HCT116 (cell line): ENCODE results near the gene CHID1. TPM values are rescaled to one million over a fixed set of nuclear protein-coding genes. Genes with fewer than 3 reads are reported as not detected.

ENCODE experiments used
- ATAC-seq: fragments of 200-7000 bp; cut with Tn5 transposase; 2 replicates; pipeline ENCODE4 v1.9.1; 2020; ENCODE audit warnings: mild to moderate bottlenecking, moderate library complexity
- BruUV-seq: library from RNA; stranded (reverse); fragments of 400-500 nt; replicated peaks from 2 replicates; lab custom pipeline; 2021; lab: Mats Ljungman, UMichigan
- CTCF ChIA-PET: fragments of 300-600 bp; sonication (Branson Sonifier 250); formaldehyde crosslinking; loops from one replicate; lab custom pipeline; 2021; ENCODE audit warnings: antibody characterized with exemption; lab: Charles Lee
- POLR2A ChIA-PET: fragments of 300-600, 350-600 bp; sonication (Branson Sonifier 250); formaldehyde crosslinking; loops from one replicate; lab custom pipeline; 2021; ENCODE audit warnings: antibody characterized with exemption; lab: Charles Lee
- RAD21 ChIA-PET, 2 experiments: fragments of 300-600 bp; sonication (Branson Sonifier 250); formaldehyde crosslinking; loops; one replicate each; lab custom pipeline; 2023; ENCODE audit warnings: low total read pairs in 2 of 2; ENCODE audit not compliant: uncharacterized antibody in 2 of 2, unreplicated experiment in 2 of 2, low non-redundant PET in 1 of 2; lab: Charles Lee
- DNase-seq: peaks from one replicate; pipeline ENCODE4 v3.0.0-alpha.2; 2010; ENCODE audit warnings: low read depth, low spot score
- H2AFZ ChIP-seq: fragments of 200-600 bp; shearing (Covaris generic), sonication (generic); 2 replicates; pipeline ENCODE4 v1.6.1; 2017; ENCODE audit warnings: low read depth, mixed run types, mixed read lengths, antibody characterized with exemption, low read length; ENCODE audit not compliant: poor library complexity, severe bottlenecking
- H3K27ac ChIP-seq: 2 replicates; pipeline ENCODE4 v1.5.1; 2012; ENCODE audit warnings: low read depth, low read length
- H3K27me3 ChIP-seq: fragments of 200-600 bp; sonication (generic); 2 replicates; pipeline ENCODE4 v1.6.1; 2016; ENCODE audit warnings: mixed run types, low read length, mixed read lengths; ENCODE audit not compliant: insufficient read depth
- H3K36me3 ChIP-seq, 2 experiments: fragments of 200-500 bp in 1 of 2; fragments of 200-600 bp in 1 of 2; sonication (Bioruptor generic) in 1 of 2; sonication (generic) in 1 of 2; 2 replicates each; pipeline versions ENCODE4 v1.5.1 to v1.6.1; 2014 to 2016; ENCODE audit warnings: low read length in 2 of 2, inconsistent platforms in 1 of 2, mixed read lengths in 1 of 2, mixed run types in 1 of 2; ENCODE audit not compliant: insufficient read depth in 2 of 2, control insufficient read depth in 1 of 2
- H3K4me1 ChIP-seq, 2 experiments: fragments of 200-600 bp in 1 of 2; sonication (generic) in 1 of 2; 2 replicates each; pipeline versions ENCODE4 v1.5.1 to v1.6.1; 2012 to 2017; ENCODE audit warnings: low read length in 2 of 2, inconsistent platforms in 1 of 2, mild to moderate bottlenecking in 1 of 2, mixed read lengths in 1 of 2, mixed run types in 1 of 2, moderate library complexity in 1 of 2; ENCODE audit not compliant: insufficient read depth in 2 of 2, control insufficient read depth in 1 of 2
- H3K4me2 ChIP-seq: fragments of 200-600 bp; sonication (generic); 2 replicates; pipeline ENCODE4 v1.6.1; 2017; ENCODE audit warnings: mixed run types, low read length, mixed read lengths
- H3K4me3 ChIP-seq, 2 experiments: fragments of 200-600 bp in 1 of 2; sonication (generic) in 1 of 2; replicated peaks in 1 of 2; 2 replicates each; pipeline ENCODE4 v1.5.1; 2011 to 2016; ENCODE audit warnings: low read length in 2 of 2, control low read depth in 1 of 2, low read depth in 1 of 2, mild to moderate bottlenecking in 1 of 2, mixed read lengths in 1 of 2, mixed run types in 1 of 2
- H3K79me2 ChIP-seq: fragments of 200-600 bp; sonication (generic); 2 replicates; pipeline ENCODE4 v1.6.1; 2017; ENCODE audit warnings: mild to moderate bottlenecking, mixed run types, low read length, moderate library complexity, mixed read lengths; ENCODE audit not compliant: insufficient read depth
- H3K9ac ChIP-seq: fragments of 200-600 bp; sonication (generic); 2 replicates; pipeline ENCODE4 v1.6.1; 2016; ENCODE audit warnings: low read length, mixed read lengths
- H3K9me2 ChIP-seq: fragments of 200-600 bp; sonication (generic), shearing (Covaris generic); 2 replicates; pipeline ENCODE4 v1.6.1; 2017; ENCODE audit warnings: mixed run types, mild to moderate bottlenecking, moderate library complexity; ENCODE audit not compliant: insufficient read depth
- H3K9me3 ChIP-seq, 2 experiments: fragments of 200-500 bp in 1 of 2; fragments of 200-600 bp in 1 of 2; sonication (Bioruptor generic) in 1 of 2; sonication (generic) in 1 of 2; 2 replicates each; pipeline ENCODE4 v1.6.1; 2014 to 2017; ENCODE audit warnings: low read length in 2 of 2, mixed read lengths in 2 of 2, inconsistent platforms in 1 of 2, low read depth in 1 of 2, mild to moderate bottlenecking in 1 of 2, mixed run types in 1 of 2, moderate library complexity in 1 of 2; ENCODE audit not compliant: control insufficient read depth in 1 of 2, insufficient read depth in 1 of 2
- H4K20me1 ChIP-seq: fragments of 200-600 bp; sonication (generic), shearing (Covaris generic); 2 replicates; pipeline ENCODE4 v1.6.1; 2017; ENCODE audit warnings: mixed run types, mild to moderate bottlenecking, moderate library complexity; ENCODE audit not compliant: insufficient read depth
- SIN3A ChIP-seq: IDR thresholded peaks from 2 replicates; pipeline ENCODE4 v1.6.1; 2012; ENCODE audit warnings: low read depth
- SRF ChIP-seq: IDR thresholded peaks from 2 replicates; pipeline ENCODE4 v1.6.1; 2012; ENCODE audit warnings: low read depth
- intact Hi-C: fragments of 100-400 bp; cut with micrococcal nuclease; formaldehyde crosslinking; loops from 2 replicates; pipeline ENCODE4 v1.10.0; 2022
- total RNA-seq: library from RNA; stranded (reverse); gene quantifications from one replicate; pipeline ENCODE4 v1.2.1, GENCODE V29; 2021; ENCODE audit not compliant: unreplicated experiment
- TF ChIP-seq, protein P1 (sequence below): IDR thresholded peaks from 2 replicates; pipeline ENCODE4 v1.6.1; 2012
- TF ChIP-seq, protein P2 (sequence below): IDR thresholded peaks from 2 replicates; pipeline ENCODE4 v1.6.1; 2012; ENCODE audit warnings: low read depth

CHID1 gene
- total RNA-seq, 1 experiment from 2014 or later = 102 TPM

DNA sequence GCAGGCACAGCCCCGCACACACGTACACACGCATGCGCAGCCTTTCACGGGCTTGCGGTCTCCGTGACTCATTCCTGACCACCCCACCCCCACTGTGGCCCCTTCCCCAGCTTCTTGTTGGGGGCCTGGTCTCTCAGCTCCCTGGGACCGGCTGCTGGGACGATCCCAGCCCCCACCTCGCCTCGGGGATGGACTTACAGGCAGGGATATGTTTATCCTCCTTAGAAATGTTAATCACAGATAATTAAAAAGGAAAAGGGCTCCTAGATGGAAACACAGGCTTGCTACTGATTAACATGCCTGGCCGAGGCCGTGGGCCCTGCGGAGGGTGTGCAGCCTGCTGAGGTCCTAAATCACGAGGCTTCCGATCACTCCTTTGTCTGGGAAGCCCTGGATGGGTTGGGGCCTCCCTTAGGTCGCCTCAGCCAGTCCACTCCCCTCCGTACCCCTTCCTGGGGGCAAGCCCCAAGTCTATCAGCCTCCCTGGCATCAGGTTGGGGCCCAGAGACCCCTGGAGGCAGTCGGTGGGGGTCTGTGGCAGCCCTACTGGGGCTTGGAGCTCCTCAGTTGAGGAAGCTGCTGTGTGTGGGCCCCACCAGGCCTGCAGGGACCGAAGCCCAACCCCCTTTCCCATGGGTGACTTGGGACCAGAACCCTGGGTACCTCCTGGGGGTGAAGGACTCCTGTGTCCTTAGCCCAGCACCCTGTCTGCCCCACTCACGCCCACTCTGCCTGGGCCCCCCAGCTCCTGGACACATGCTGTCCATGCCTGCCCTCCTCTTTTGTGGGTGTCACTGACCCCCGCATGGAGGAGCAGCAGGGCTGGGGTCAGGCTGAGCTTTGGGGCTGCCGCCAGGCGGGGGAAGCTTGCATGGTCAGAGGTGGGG, 47.3 kb downstream of the CHID1 start (continued):
- TF ChIP-seq SRF = no peak

DNA sequence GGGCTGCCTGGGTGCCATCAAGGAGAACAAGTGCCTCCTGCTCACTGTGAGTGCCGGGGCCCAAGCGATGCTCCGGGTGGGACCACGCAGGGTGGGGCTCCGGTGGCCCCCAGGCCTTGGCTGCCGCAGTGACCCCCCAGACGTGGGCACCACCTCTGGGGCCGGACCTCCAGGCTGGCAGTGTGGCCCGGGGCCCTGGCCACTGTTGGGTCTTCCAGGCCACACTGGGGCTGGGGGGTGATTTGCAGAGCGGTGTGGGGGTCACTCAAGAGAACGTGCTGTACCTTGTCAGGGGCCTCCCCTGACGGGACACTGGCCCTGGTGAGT, 48.0 kb downstream of the CHID1 start:
- no TSS peak for BruUV-seq
- Histone ChIP-seq H3K27me3 (no peaks in the 10 kb centered on the region), H4K20me1 (no peaks in the 10 kb centered on the region), H2AFZ (no peak overlapping the region), H3K27ac (no peak overlapping the region), H3K9me3 (no peaks in the 10 kb centered on the region), H3K4me3 (no peak overlapping the region), H3K4me1 (peaks cover 7 to 34% of the 10 kb centered on the region in 2 experiments), H3K79me2 (no peaks in the 10 kb centered on the region), H3K9me2 (no peaks in the 10 kb centered on the region), H3K36me3 (no peaks in the 10 kb centered on the region), H3K4me2 (no peak overlapping the region), H3K9ac (no peak overlapping the region)
- DNase-seq (no peak), ATAC-seq (no peak)
- CTCF ChIA-PET = interaction anchor here (0.7 kb wide), 1 partner anchor 389 kb away, joined by 4 read pairs; no protein-coding TSS in a partner anchor
- POLR2A ChIA-PET = no interaction called here
- intact Hi-C loops = no loop called here
- TF ChIP-seq, protein P1, sequence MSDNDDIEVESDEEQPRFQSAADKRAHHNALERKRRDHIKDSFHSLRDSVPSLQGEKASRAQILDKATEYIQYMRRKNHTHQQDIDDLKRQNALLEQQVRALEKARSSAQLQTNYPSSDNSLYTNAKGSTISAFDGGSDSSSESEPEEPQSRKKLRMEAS = no peak
- TF ChIP-seq, protein P2, sequence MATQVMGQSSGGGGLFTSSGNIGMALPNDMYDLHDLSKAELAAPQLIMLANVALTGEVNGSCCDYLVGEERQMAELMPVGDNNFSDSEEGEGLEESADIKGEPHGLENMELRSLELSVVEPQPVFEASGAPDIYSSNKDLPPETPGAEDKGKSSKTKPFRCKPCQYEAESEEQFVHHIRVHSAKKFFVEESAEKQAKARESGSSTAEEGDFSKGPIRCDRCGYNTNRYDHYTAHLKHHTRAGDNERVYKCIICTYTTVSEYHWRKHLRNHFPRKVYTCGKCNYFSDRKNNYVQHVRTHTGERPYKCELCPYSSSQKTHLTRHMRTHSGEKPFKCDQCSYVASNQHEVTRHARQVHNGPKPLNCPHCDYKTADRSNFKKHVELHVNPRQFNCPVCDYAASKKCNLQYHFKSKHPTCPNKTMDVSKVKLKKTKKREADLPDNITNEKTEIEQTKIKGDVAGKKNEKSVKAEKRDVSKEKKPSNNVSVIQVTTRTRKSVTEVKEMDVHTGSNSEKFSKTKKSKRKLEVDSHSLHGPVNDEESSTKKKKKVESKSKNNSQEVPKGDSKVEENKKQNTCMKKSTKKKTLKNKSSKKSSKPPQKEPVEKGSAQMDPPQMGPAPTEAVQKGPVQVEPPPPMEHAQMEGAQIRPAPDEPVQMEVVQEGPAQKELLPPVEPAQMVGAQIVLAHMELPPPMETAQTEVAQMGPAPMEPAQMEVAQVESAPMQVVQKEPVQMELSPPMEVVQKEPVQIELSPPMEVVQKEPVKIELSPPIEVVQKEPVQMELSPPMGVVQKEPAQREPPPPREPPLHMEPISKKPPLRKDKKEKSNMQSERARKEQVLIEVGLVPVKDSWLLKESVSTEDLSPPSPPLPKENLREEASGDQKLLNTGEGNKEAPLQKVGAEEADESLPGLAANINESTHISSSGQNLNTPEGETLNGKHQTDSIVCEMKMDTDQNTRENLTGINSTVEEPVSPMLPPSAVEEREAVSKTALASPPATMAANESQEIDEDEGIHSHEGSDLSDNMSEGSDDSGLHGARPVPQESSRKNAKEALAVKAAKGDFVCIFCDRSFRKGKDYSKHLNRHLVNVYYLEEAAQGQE = no peak
- no peak for TF ChIP-seq SIN3A
- RAD21 ChIA-PET = no interaction called here
